ENCODE results near the gene RASA3.

The RASA3 gene

GRCh38 chr13:114090476-114090875, 41.9 kb downstream of the RASA3 start:
- H3K36me3 ChIP-seq (ENCODE audit: control insufficient read depth, low read depth, low read length): no peaks in the 10 kb centered on the region
- H3K9me3 ChIP-seq (ENCODE audit: control insufficient read depth, low read depth, low read length): peaks cover 6% of the 10 kb centered on the region
- no peak overlapping the region for H3K4me3 ChIP-seq (ENCODE audit: low read length)
- H3K9ac ChIP-seq (ENCODE audit: low read length): no peak overlapping the region
- H3K4me1 ChIP-seq (ENCODE audit: control insufficient read depth, low read depth, low read length): no peaks in the 10 kb centered on the region
- no peak overlapping the region for H3K27ac ChIP-seq (ENCODE audit: low read length)
- H3K27me3 ChIP-seq (ENCODE audit: control insufficient read depth, insufficient read depth, low read length): no peaks in the 10 kb centered on the region

DNA sequence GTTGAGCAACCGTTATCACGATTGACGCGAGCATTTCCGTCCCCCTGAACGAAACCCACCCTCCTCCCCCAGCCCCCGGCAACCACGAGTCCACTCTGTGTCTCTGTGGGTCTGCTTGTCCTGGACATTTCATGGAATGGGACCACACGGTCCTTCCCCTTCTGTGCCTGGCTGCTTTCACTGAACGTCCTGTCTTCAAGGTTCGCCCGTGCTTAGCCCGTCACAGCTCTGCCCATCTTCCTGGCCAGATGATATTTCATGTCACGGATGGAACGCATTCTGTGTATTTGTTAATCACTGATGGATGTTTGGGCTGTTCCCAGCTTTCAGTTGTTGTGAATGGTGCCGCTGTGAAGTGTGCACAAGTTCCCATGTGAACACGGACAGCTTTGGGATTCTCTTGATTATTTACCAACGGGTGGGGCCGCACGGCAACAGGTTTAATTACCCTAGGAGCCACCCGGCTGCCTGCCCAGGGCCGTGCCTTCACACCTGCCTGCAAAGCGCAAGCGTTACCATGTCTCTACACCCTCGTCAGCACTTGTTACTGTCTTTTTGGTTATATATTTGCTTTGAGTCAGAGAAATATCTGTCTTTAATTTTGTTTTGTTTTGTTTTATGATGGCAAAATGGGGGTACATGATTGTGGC, 42.5 kb downstream of the RASA3 start:
- Histone ChIP-seq H3K27ac (ENCODE audit: low read length) (no peak overlapping the region), H3K4me1 (ENCODE audit: control insufficient read depth, low read depth, low read length) (no peaks in the 10 kb centered on the region), H3K9me3 (ENCODE audit: control insufficient read depth, low read depth, low read length) (peaks cover 6% of the 10 kb centered on the region), H3K27me3 (ENCODE audit: control insufficient read depth, insufficient read depth, low read length) (no peaks in the 10 kb centered on the region), H3K9ac (ENCODE audit: low read length) (no peak overlapping the region), H3K36me3 (ENCODE audit: control insufficient read depth, low read depth, low read length) (no peaks in the 10 kb centered on the region), H3K4me3 (ENCODE audit: low read length) (no peak overlapping the region)

DNA sequence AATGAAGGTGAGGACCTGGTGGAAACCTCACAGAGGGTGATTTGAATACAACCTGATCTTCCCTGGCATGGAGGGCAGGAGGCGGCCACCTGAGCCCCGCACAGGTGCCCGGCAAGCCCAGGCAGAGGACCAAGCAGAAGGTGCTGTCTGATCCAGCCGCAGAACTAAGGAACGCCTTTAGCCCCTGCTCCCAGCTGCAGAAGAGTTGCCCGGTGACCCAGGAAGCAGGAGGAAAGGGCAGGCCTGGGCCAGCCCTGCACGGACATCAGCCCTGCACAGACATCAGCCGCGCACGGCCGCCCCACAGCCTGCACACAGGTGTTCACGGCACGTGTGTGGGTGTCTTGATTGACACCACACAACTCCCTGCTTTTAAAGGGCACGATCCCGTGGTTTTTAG, 43.1 kb downstream of the RASA3 start:
- H3K36me3 ChIP-seq (ENCODE audit: control insufficient read depth, low read depth, low read length): no peaks in the 10 kb centered on the region
- no peaks in the 10 kb centered on the region for H3K4me1 ChIP-seq (ENCODE audit: control insufficient read depth, low read depth, low read length)
- no peak overlapping the region for H3K27ac ChIP-seq (ENCODE audit: low read length)

GRCh38 chr13:114088863-114089262, 43.6 kb downstream of the RASA3 start:
- H3K27me3 ChIP-seq (ENCODE audit: control insufficient read depth, insufficient read depth, low read length): no peaks in the 10 kb centered on the region
- no peaks in the 10 kb centered on the region for H3K4me1 ChIP-seq (ENCODE audit: control insufficient read depth, low read depth, low read length)
- H3K9ac ChIP-seq (ENCODE audit: low read length): no peak overlapping the region
- H3K9me3 ChIP-seq (ENCODE audit: control insufficient read depth, low read depth, low read length): peaks cover 6% of the 10 kb centered on the region
- H3K4me3 ChIP-seq (ENCODE audit: low read length): no peak overlapping the region
- H3K36me3 ChIP-seq (ENCODE audit: control insufficient read depth, low read depth, low read length): no peaks in the 10 kb centered on the region
- H3K27ac ChIP-seq (ENCODE audit: low read length): no peak overlapping the region

More for the DNA sequence above, 43.1 kb downstream of the RASA3 start:
- no peak overlapping the region for H3K9ac ChIP-seq (ENCODE audit: low read length)
- no peak overlapping the region for H3K4me3 ChIP-seq (ENCODE audit: low read length)
- no peaks in the 10 kb centered on the region for H3K27me3 ChIP-seq (ENCODE audit: control insufficient read depth, insufficient read depth, low read length)
- peaks cover 6% of the 10 kb centered on the region for H3K9me3 ChIP-seq (ENCODE audit: control insufficient read depth, low read depth, low read length)

GRCh38 chr13:114088234-114088633, 44.2 kb downstream of the RASA3 start:
- no peaks in the 10 kb centered on the region for H3K27me3 ChIP-seq (ENCODE audit: control insufficient read depth, insufficient read depth, low read length)
- H3K4me1 ChIP-seq (ENCODE audit: control insufficient read depth, low read depth, low read length): no peaks in the 10 kb centered on the region
- no peak overlapping the region for H3K9ac ChIP-seq (ENCODE audit: low read length)
- peaks cover 6% of the 10 kb centered on the region for H3K9me3 ChIP-seq (ENCODE audit: control insufficient read depth, low read depth, low read length)
- H3K4me3 ChIP-seq (ENCODE audit: low read length): no peak overlapping the region
- H3K27ac ChIP-seq (ENCODE audit: low read length): no peak overlapping the region
- H3K36me3 ChIP-seq (ENCODE audit: control insufficient read depth, low read depth, low read length): no peaks in the 10 kb centered on the region

DNA sequence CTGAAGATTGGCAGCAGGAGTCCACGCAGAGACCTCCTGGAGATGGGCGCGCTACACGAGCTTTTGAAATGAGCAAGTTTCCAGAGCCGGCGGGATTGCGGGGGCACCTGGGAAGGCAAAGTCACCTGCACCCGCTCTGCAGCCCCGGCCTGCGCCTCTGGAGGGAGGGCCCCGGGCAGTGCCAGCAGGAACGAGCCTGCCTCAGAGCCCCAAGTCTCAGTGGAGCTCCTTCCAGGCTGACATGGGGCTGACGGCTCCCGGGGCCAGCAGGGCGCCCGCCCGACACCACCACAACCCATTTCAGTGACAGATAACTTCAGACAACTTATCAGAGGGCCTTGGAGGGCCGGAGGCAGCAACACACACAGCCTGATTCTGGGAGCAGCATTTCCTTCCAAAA, 45.0 kb downstream of the RASA3 start:
- H3K27me3 ChIP-seq (ENCODE audit: control insufficient read depth, insufficient read depth, low read length): no peaks in the 10 kb centered on the region
- H3K27ac ChIP-seq (ENCODE audit: low read length): no peak overlapping the region
- H3K9me3 ChIP-seq (ENCODE audit: control insufficient read depth, low read depth, low read length): peaks cover 4% of the 10 kb centered on the region
- H3K4me3 ChIP-seq (ENCODE audit: low read length): no peak overlapping the region
- no peaks in the 10 kb centered on the region for H3K36me3 ChIP-seq (ENCODE audit: control insufficient read depth, low read depth, low read length)
- no peak overlapping the region for H3K9ac ChIP-seq (ENCODE audit: low read length)
- H3K4me1 ChIP-seq (ENCODE audit: control insufficient read depth, low read depth, low read length): no peaks in the 10 kb centered on the region

- Histone ChIP-seq H3K9me3 (ENCODE audit: control insufficient read depth, low read depth, low read length) (no peaks in the 10 kb centered on the region), H3K4me1 (ENCODE audit: control insufficient read depth, low read depth, low read length) (peaks cover 3% of the 10 kb centered on the region), H3K9ac (ENCODE audit: low read length) (no peak overlapping the region), H3K27ac (ENCODE audit: low read length) (no peak overlapping the region), H3K27me3 (ENCODE audit: control insufficient read depth, insufficient read depth, low read length) (no peaks in the 10 kb centered on the region), H3K36me3 (ENCODE audit: control insufficient read depth, low read depth, low read length) (no peaks in the 10 kb centered on the region), H3K4me3 (ENCODE audit: low read length) (no peak overlapping the region)
Measured at GRCh38 chr13:114082849-114083645, 49.4 kb downstream of the RASA3 start.

- no peaks in the 10 kb centered on the region for H3K36me3 ChIP-seq (ENCODE audit: control insufficient read depth, low read depth, low read length)
- no peaks in the 10 kb centered on the region for H3K9me3 ChIP-seq (ENCODE audit: control insufficient read depth, low read depth, low read length)
- no peak overlapping the region for H3K4me3 ChIP-seq (ENCODE audit: low read length)
- H3K9ac ChIP-seq (ENCODE audit: low read length): no peak overlapping the region
- peaks cover 6% of the 10 kb centered on the region for H3K4me1 ChIP-seq (ENCODE audit: control insufficient read depth, low read depth, low read length)
- H3K27ac ChIP-seq (ENCODE audit: low read length): no peak overlapping the region
- no peaks in the 10 kb centered on the region for H3K27me3 ChIP-seq (ENCODE audit: control insufficient read depth, insufficient read depth, low read length)
Measured at GRCh38 chr13:114081761-114082681, 50.4 kb downstream of the RASA3 start.

- H3K27me3 ChIP-seq (ENCODE audit: control insufficient read depth, insufficient read depth, low read length): no peaks in the 10 kb centered on the region
- no peak overlapping the region for H3K27ac ChIP-seq (ENCODE audit: low read length)
- no peak overlapping the region for H3K9ac ChIP-seq (ENCODE audit: low read length)
- H3K9me3 ChIP-seq (ENCODE audit: control insufficient read depth, low read depth, low read length): no peaks in the 10 kb centered on the region
- no peak overlapping the region for H3K4me3 ChIP-seq (ENCODE audit: low read length)
- H3K36me3 ChIP-seq (ENCODE audit: control insufficient read depth, low read depth, low read length): no peaks in the 10 kb centered on the region
- H3K4me1 ChIP-seq (ENCODE audit: control insufficient read depth, low read depth, low read length): peaks cover 6% of the 10 kb centered on the region
Measured at GRCh38 chr13:114080739-114081561, 51.5 kb downstream of the RASA3 start.

GRCh38 chr13:114079601-114080536, 52.6 kb downstream of the RASA3 start:
- no peaks in the 10 kb centered on the region for H3K27me3 ChIP-seq (ENCODE audit: control insufficient read depth, insufficient read depth, low read length)
- no peak overlapping the region for H3K27ac ChIP-seq (ENCODE audit: low read length)
- H3K9ac ChIP-seq (ENCODE audit: low read length): no peak overlapping the region
- no peaks in the 10 kb centered on the region for H3K36me3 ChIP-seq (ENCODE audit: control insufficient read depth, low read depth, low read length)
- H3K4me3 ChIP-seq (ENCODE audit: low read length): no peak overlapping the region
- H3K9me3 ChIP-seq (ENCODE audit: control insufficient read depth, low read depth, low read length): no peaks in the 10 kb centered on the region
- peaks cover 6% of the 10 kb centered on the region for H3K4me1 ChIP-seq (ENCODE audit: control insufficient read depth, low read depth, low read length)
